Neural progenitor cell (in vitro differentiated cells): Measurements from ENCODE around the gene USP48.

Experiments used
- CTCF ChIP-seq: fragments of 200-600 bp; sonication (generic); IDR thresholded peaks from 2 replicates; pipeline ENCODE4 v1.5.1; 2017; ENCODE audit warnings: antibody characterized with exemption, mild to moderate bottlenecking
- EZH2 ChIP-seq: fragments of 200-600 bp; sonication (generic); IDR thresholded peaks from 2 replicates; pipeline ENCODE4 v1.6.1; 2017; ENCODE audit warnings: antibody characterized with exemption, mild to moderate bottlenecking, moderate library complexity
- EZH2phosphoT487 ChIP-seq: fragments of 200-600 bp; sonication (generic); IDR thresholded peaks from 2 replicates; pipeline ENCODE4 v1.6.1; 2017; ENCODE audit warnings: antibody characterized with exemption

DNA sequence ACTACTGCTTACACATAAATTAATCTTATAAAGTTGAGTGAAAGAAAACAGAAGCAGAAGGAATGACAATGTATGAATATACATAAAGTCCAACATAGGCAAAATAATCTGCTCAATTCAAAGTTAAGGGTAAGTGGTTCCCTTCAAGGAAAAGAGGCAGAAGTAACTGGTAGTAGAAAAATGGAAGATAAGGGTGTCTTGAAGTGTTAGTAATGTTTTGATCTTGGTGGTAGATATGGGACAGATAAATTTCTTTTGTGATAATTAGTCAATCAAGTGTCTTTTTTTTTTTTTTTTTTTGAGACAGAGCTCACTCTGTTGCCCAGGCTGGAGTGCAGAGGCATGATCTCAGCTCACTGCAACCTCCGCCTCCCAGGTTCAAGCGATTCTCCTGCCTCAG lies 12.7 kb downstream of the USP48 start:
- TF ChIP-seq CTCF = no peak
- TF ChIP-seq EZH2 = no peak
- TF ChIP-seq EZH2phosphoT487 = no peak
